ENCODE measurements around the gene MAGI1. TPM values are rescaled to one million over a fixed set of nuclear protein-coding genes. Genes with fewer than 3 reads are reported as not detected.
"Not testable (repeated sequence)": the region's sequence is repeated elsewhere in the genome, so short reads cannot be mapped to it uniquely, and the experiment has no call there.

Gene MAGI1
- total RNA-seq, 4 donors from 2014 or later = 49.5 to 72.1 (median 67.6) TPM

- Histone ChIP-seq H3K4me3 (no peak overlapping the region), H3K27ac (no peak overlapping the region), H3K36me3 (no peaks in the 10 kb centered on the region), H3K4me1 (no peaks in the 10 kb centered on the region), H3K9me3 (no peaks in the 10 kb centered on the region), H3K27me3 (no peaks in the 10 kb centered on the region)
- no peak for TF ChIP-seq POLR2A (IDR thresholded peaks at IDR 0.05)
- TF ChIP-seq, protein P1, sequence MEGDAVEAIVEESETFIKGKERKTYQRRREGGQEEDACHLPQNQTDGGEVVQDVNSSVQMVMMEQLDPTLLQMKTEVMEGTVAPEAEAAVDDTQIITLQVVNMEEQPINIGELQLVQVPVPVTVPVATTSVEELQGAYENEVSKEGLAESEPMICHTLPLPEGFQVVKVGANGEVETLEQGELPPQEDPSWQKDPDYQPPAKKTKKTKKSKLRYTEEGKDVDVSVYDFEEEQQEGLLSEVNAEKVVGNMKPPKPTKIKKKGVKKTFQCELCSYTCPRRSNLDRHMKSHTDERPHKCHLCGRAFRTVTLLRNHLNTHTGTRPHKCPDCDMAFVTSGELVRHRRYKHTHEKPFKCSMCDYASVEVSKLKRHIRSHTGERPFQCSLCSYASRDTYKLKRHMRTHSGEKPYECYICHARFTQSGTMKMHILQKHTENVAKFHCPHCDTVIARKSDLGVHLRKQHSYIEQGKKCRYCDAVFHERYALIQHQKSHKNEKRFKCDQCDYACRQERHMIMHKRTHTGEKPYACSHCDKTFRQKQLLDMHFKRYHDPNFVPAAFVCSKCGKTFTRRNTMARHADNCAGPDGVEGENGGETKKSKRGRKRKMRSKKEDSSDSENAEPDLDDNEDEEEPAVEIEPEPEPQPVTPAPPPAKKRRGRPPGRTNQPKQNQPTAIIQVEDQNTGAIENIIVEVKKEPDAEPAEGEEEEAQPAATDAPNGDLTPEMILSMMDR (IDR thresholded peaks at IDR 0.05) = no peak
- no peak for DNase-seq
These were observed 423.4 kb downstream of the MAGI1 start for GRCh38 chr3:65615329-65615728.

DNA sequence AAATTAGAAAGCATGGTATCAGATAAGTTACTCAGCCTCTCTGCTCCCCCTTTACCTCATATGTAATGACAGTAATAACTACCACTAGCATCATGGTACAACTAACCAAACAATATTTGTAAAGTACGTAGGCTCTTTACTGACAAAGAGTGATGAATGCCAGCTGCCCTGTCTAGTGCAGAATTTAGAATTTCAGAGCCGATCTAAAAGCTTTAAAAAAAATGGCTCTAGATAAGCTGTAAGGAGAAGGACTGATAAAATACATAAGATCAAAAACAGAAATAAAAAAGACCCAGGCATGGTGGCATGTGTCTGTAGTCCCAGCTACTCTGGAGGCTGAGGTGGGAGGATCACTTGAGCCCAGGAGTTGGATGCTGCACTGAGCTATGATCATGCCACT, 424.1 kb downstream of the MAGI1 start:
- Histone ChIP-seq H3K4me1 (no peaks in the 10 kb centered on the region), H3K4me3 (no peak overlapping the region), H3K27me3 (no peaks in the 10 kb centered on the region), H3K27ac (no peak overlapping the region), H3K36me3 (no peaks in the 10 kb centered on the region), H3K9me3 (no peaks in the 10 kb centered on the region)
- no peak for DNase-seq
- TF ChIP-seq, protein P1 (IDR thresholded peaks at IDR 0.05) = no peak
- no peak for TF ChIP-seq POLR2A (IDR thresholded peaks at IDR 0.05)

- DNase-seq, H3K27ac ChIP-seq: not testable (repeated sequence)
These were observed 430.7 kb downstream of the MAGI1 start for GRCh38 chr3:65607965-65608460.

DNA sequence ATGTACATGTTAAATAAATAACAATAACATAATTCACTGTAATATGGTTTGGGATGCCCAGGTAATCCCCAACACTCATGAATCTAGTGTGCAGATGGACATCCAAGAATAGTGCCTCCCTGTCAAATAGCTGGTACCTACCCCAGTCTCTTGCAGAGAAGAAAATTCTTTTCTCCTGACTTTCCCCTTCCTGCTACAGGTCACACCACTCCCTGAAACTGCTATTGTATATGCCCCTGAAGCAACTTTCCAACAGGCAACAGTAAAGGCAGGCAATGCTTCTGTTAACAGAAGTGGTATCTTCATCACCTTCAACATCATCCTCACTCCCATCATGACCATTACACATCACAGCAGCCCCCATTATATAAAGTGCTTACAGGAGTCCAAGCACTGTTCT, 431.6 kb downstream of the MAGI1 start:
- H3K36me3 ChIP-seq = no peaks in the 10 kb centered on the region
- no peaks in the 10 kb centered on the region for H3K9me3 ChIP-seq
- TF ChIP-seq, protein P1 (IDR thresholded peaks at IDR 0.05) = no peak
- TF ChIP-seq POLR2A (IDR thresholded peaks at IDR 0.05) = no peak

More at GRCh38 chr3:65607965-65608460, 430.7 kb downstream of the MAGI1 start:
- not testable (repeated sequence) for H3K9me3 ChIP-seq, H3K4me3 ChIP-seq, H3K27me3 ChIP-seq, H3K4me1 ChIP-seq, H3K36me3 ChIP-seq

DNA sequence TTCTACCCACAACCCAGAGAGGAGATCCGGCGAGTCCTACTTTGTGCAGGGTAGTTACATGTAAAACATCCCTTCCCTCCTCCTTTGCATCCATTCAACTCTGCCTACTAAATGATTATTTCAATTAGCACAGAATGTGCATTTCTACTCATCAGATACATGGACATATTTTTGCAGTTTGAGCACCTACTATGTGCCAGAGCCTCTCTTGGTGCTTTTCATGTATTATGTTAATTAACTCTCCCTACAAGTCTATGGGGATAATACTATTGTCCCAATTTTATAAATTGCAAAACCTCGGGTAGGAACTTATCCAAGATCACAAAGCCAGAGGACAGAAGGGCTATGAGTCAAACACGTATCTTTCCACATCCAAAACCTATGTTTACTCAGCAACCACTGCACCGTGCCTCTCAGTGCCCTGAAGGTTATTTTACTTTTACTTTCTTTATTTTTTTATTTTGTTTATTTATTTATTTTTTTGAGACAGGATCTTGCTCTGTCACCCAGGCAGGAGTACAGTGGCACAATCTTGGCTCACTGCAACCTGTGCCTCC, 432.8 kb downstream of the MAGI1 start:
- Histone ChIP-seq H3K36me3 (no peaks in the 10 kb centered on the region), H3K4me3 (no peak overlapping the region), H3K4me1 (no peaks in the 10 kb centered on the region), H3K9me3 (no peaks in the 10 kb centered on the region), H3K27ac (no peak overlapping the region), H3K27me3 (no peaks in the 10 kb centered on the region)
- TF ChIP-seq, protein P1 (IDR thresholded peaks at IDR 0.05) = no peak
- TF ChIP-seq POLR2A (IDR thresholded peaks at IDR 0.05) = no peak
- DNase-seq = no peak

More for the DNA sequence above, 431.6 kb downstream of the MAGI1 start:
- Histone ChIP-seq H3K27ac (no peak overlapping the region), H3K4me1 (no peaks in the 10 kb centered on the region), H3K4me3 (no peak overlapping the region), H3K27me3 (no peaks in the 10 kb centered on the region)
- DNase-seq = no peak

- no peaks in the 10 kb centered on the region for H3K9me3 ChIP-seq
- no peaks in the 10 kb centered on the region for H3K4me1 ChIP-seq
- H3K27ac ChIP-seq = no peak overlapping the region
- no peak for TF ChIP-seq POLR2A (IDR thresholded peaks at IDR 0.05)
- TF ChIP-seq, protein P1 (IDR thresholded peaks at IDR 0.05) = no peak
- H3K4me3 ChIP-seq = no peak overlapping the region
- no peaks in the 10 kb centered on the region for H3K27me3 ChIP-seq
- no peak for DNase-seq
- no peaks in the 10 kb centered on the region for H3K36me3 ChIP-seq
These were observed 433.7 kb downstream of the MAGI1 start for GRCh38 chr3:65604863-65605526.
